Progenitor cell of endocrine pancreas (in vitro differentiated cells): Measurements from ENCODE around the gene NR2F1. TPM values are rescaled to one million over a fixed set of nuclear protein-coding genes. Genes with fewer than 3 reads are reported as not detected.

Experiments used
- DNase-seq: peaks from one replicate; pipeline ENCODE4 v3.0.0; 2021; ENCODE audit warnings: low spot score; ENCODE audit not compliant: unreplicated experiment
- H3K27ac Mint-ChIP-seq: 2 replicates; pipeline ENCODE4 v1.8.0; 2021; ENCODE audit warnings: mild to moderate bottlenecking, moderate library complexity, mixed read lengths
- H3K27me3 Mint-ChIP-seq: 2 replicates; pipeline ENCODE4 v1.8.0; 2021; ENCODE audit warnings: mixed read lengths
- H3K36me3 Mint-ChIP-seq: 2 replicates; pipeline ENCODE4 v1.8.0; 2022; ENCODE audit warnings: mixed read lengths; ENCODE audit not compliant: insufficient read depth
- H3K4me1 Mint-ChIP-seq: 2 replicates; pipeline ENCODE4 v1.8.0; 2021; ENCODE audit warnings: low read depth, mixed read lengths
- H3K4me3 Mint-ChIP-seq: 2 replicates; pipeline ENCODE4 v1.8.0; 2021; ENCODE audit warnings: low read depth, mild to moderate bottlenecking, moderate library complexity, mixed read lengths
- H3K9me3 Mint-ChIP-seq: 2 replicates; pipeline ENCODE4 v1.8.0; 2021; ENCODE audit warnings: low read depth, mixed read lengths
- total RNA-seq: library from RNA; stranded (reverse); gene quantifications from 2 replicates; pipeline ENCODE4 v1.2.1, GENCODE V29; 2021
- TF ChIP-seq, protein P1 (sequence below): fragments of 200-600 bp; sonication (generic); IDR thresholded peaks from one replicate; pipeline ENCODE4 v1.5.0; 2021; ENCODE audit warnings: antibody characterized with exemption, mild to moderate bottlenecking; ENCODE audit not compliant: unreplicated experiment

Gene NR2F1
- total RNA-seq, 1 donor from 2014 or later, result 34.8 TPM

DNA sequence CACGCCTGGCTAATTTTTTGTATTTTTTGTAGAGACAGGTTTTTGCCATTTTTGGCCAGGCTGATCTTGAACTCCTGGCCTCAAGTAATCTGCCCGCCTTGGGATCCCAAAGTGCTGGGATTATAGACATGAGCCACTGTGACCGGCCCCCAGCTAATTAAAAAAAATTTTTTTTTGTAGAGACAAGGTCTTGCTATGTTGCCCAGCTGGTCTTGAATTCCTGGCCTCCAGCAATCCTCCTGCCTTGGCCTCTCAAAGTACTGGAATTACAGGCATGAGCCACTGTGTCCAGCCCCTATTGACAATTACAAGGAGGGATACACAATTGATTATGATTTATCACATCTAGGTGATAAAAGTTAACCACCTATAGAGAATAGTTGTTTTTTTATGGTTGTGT is 59.5 kb downstream of the NR2F1 start:
- Mint-ChIP-seq H3K36me3 (no peaks in the 10 kb centered on the region), H3K27ac (no peak overlapping the region), H3K27me3 (no peaks in the 10 kb centered on the region), H3K4me1 (peaks cover 5% of the 10 kb centered on the region), H3K9me3 (no peaks in the 10 kb centered on the region), H3K4me3 (no peak overlapping the region)
- TF ChIP-seq, protein P1, sequence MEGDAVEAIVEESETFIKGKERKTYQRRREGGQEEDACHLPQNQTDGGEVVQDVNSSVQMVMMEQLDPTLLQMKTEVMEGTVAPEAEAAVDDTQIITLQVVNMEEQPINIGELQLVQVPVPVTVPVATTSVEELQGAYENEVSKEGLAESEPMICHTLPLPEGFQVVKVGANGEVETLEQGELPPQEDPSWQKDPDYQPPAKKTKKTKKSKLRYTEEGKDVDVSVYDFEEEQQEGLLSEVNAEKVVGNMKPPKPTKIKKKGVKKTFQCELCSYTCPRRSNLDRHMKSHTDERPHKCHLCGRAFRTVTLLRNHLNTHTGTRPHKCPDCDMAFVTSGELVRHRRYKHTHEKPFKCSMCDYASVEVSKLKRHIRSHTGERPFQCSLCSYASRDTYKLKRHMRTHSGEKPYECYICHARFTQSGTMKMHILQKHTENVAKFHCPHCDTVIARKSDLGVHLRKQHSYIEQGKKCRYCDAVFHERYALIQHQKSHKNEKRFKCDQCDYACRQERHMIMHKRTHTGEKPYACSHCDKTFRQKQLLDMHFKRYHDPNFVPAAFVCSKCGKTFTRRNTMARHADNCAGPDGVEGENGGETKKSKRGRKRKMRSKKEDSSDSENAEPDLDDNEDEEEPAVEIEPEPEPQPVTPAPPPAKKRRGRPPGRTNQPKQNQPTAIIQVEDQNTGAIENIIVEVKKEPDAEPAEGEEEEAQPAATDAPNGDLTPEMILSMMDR, result no peak
- DNase-seq, result no peak

Other genes with a start within 250 kb of the NR2F1 start
- 6.3 and 10.6 TPM in 2 replicates for gene NR2F1-AS1, start 2.0 kb upstream of the NR2F1 start, total RNA-seq
- gene POU5F2, start 158.4 kb downstream of the NR2F1 start, total RNA-seq, result 0.96 and 1.1 TPM in 2 replicates